CD14-positive monocyte (primary cell): ENCODE measurements around the gene ISLR. TPM values are rescaled to one million over a fixed set of nuclear protein-coding genes. Genes with fewer than 3 reads are reported as not detected.

ENCODE experiments used
- DNase-seq, 3 donors: peaks; one replicate each; pipeline ENCODE4 v3.0.0-alpha.2; 2011 to 2022
- H2AFZ ChIP-seq: 2 replicates; pipeline ENCODE4 v1.6.0; 2012; ENCODE audit warnings: mild to moderate bottlenecking, low read depth, low read length, inconsistent platforms; ENCODE audit not compliant: insufficient read depth, poor library complexity, severe bottlenecking
- H3K27ac ChIP-seq, 2 donors: 1 replicate in 1 of 2; 2 replicates in 1 of 2; pipeline ENCODE4 v1.5.1; 2012 to 2013; ENCODE audit warnings: low read length in 2 of 2, control low read depth in 1 of 2, inconsistent platforms in 1 of 2, low read depth in 1 of 2, mild to moderate bottlenecking in 1 of 2
- H3K27me3 ChIP-seq, 2 donors: one replicate each; pipeline versions ENCODE4 v1.6.0 to v1.6.1; 2011 to 2013; ENCODE audit warnings: low read length in 2 of 2; ENCODE audit not compliant: control insufficient read depth in 2 of 2, insufficient read depth in 2 of 2
- H3K36me3 ChIP-seq, 2 donors: replicated peaks in 1 of 2; 1 replicate in 1 of 2; 2 replicates in 1 of 2; pipeline versions ENCODE4 v1.5.1 to v1.6.1; 2012 to 2013; ENCODE audit warnings: low read length in 2 of 2, control low read depth in 1 of 2, inconsistent platforms in 1 of 2, mild to moderate bottlenecking in 1 of 2; ENCODE audit not compliant: insufficient read depth in 2 of 2, control insufficient read depth in 1 of 2
- H3K4me1 ChIP-seq, 2 donors: 1 replicate in 1 of 2; 2 replicates in 1 of 2; pipeline versions ENCODE4 v1.5.1 to v1.6.1; 2012 to 2013; ENCODE audit warnings: low read length in 2 of 2, control low read depth in 1 of 2, inconsistent platforms in 1 of 2, mild to moderate bottlenecking in 1 of 2, moderate library complexity in 1 of 2; ENCODE audit not compliant: insufficient read depth in 2 of 2, control insufficient read depth in 1 of 2
- H3K4me2 ChIP-seq: replicated peaks from 2 replicates; pipeline ENCODE3; 2012; ENCODE audit warnings: low read length, moderate library complexity, mild to moderate bottlenecking; ENCODE audit not compliant: poor library complexity, severe bottlenecking; ENCODE audit errors: extremely low read depth
- H3K4me3 ChIP-seq, 3 experiments: fragments of 200-600 bp in 1 of 3; sonication (generic) in 1 of 3; replicated peaks in 1 of 3; 1 replicate in 2 of 3; 2 replicates in 1 of 3; pipeline ENCODE4 v1.5.1; 2011 to 2013; ENCODE audit warnings: low read length in 3 of 3, mild to moderate bottlenecking in 3 of 3, control low read depth in 2 of 3, low read depth in 2 of 3, inconsistent platforms in 1 of 3, moderate library complexity in 1 of 3
- H3K79me2 ChIP-seq: 2 replicates; pipeline ENCODE4 v1.6.0; 2012; ENCODE audit warnings: mild to moderate bottlenecking, control low read depth, inconsistent platforms, low read length, moderate library complexity; ENCODE audit not compliant: insufficient read depth
- H3K9ac ChIP-seq: 2 replicates; pipeline ENCODE4 v1.6.0; 2017; ENCODE audit warnings: low read length, mild to moderate bottlenecking; ENCODE audit not compliant: insufficient read depth, poor library complexity, severe bottlenecking
- H3K9me3 ChIP-seq, 2 donors: replicated peaks in 1 of 2; 1 replicate in 1 of 2; 2 replicates in 1 of 2; pipeline versions ENCODE4 v1.5.1 to v1.6.1; 2012 to 2013; ENCODE audit warnings: low read length in 2 of 2, control low read depth in 1 of 2; ENCODE audit not compliant: control insufficient read depth in 1 of 2, insufficient read depth in 1 of 2
- H4K20me1 ChIP-seq: 2 replicates; pipeline ENCODE4 v1.6.0; 2012; ENCODE audit warnings: mild to moderate bottlenecking, low read length, control low read depth, moderate library complexity; ENCODE audit not compliant: insufficient read depth
- H3K27ac Mint-ChIP-seq, 7 donors: one replicate each; pipeline ENCODE4 v1.8.0; 2020; ENCODE audit warnings: mild to moderate bottlenecking in 7 of 7, mixed read lengths in 7 of 7, moderate library complexity in 6 of 7, inconsistent platforms in 2 of 7
- H3K27me3 Mint-ChIP-seq, 3 donors: one replicate each; pipeline ENCODE4 v1.8.0; 2021 to 2022; ENCODE audit warnings: low read depth in 3 of 3, mild to moderate bottlenecking in 3 of 3, mixed read lengths in 3 of 3, moderate library complexity in 3 of 3, inconsistent platforms in 1 of 3
- H3K36me3 Mint-ChIP-seq, 2 donors: one replicate each; pipeline ENCODE4 v1.8.0; 2020; ENCODE audit warnings: mixed read lengths in 2 of 2, inconsistent platforms in 1 of 2, mild to moderate bottlenecking in 1 of 2
- H3K4me1 Mint-ChIP-seq: one replicate; pipeline ENCODE4 v1.8.0; 2020; ENCODE audit warnings: mild to moderate bottlenecking, mixed read lengths
- H3K4me3 Mint-ChIP-seq, 2 donors: one replicate each; pipeline ENCODE4 v1.8.0; 2020; ENCODE audit warnings: mild to moderate bottlenecking in 2 of 2, mixed read lengths in 2 of 2, moderate library complexity in 1 of 2
- H3K9me3 Mint-ChIP-seq, 7 donors: one replicate each; pipeline ENCODE4 v1.8.0; 2020 to 2022; ENCODE audit warnings: mixed read lengths in 7 of 7, mild to moderate bottlenecking in 6 of 7, moderate library complexity in 6 of 7, inconsistent platforms in 2 of 7
- CTCF ChIP-seq: fragments of 200-600 bp; IDR thresholded peaks from one replicate; pipeline ENCODE4 v1.8.0; 2022; ENCODE audit warnings: antibody characterized with exemption, mild to moderate bottlenecking
- WGBS: methylation state at CpG from one replicate; pipeline ENCODE4 v1.1.5; 2013; ENCODE audit warnings: missing lambda C conversion rate; ENCODE audit not compliant: insufficient coverage; 5-methylcytosine and 5-hydroxymethylcytosine counted together
- intact Hi-C, 2 donors: fragments of 100-400 bp; cut with micrococcal nuclease; formaldehyde crosslinking; loops; one replicate each; pipeline versions ENCODE4 v1.15.0 to v1.15.1; 2023
- polyA plus RNA-seq, 3 donors: library from polyadenylated mRNA; depleted of rRNA in 1 of 3; unstranded in 2 of 3; stranded (reverse) in 1 of 3; fragments of 300-500 nt in 2 of 3; fragments of >200 nt in 1 of 3; fragmentation: Illumina TruSeq in 2 of 3; gene quantifications; 1 replicate in 2 of 3; 2 replicates in 1 of 3; pipeline ENCODE4 v1.2.3, GENCODE V29; 2012 to 2021

The ISLR gene
- polyA plus RNA-seq, 3 donors = not detected

GRCh38 chr15:74193905-74194304 is 20.4 kb downstream of the ISLR start:
- no peak overlapping the region for H3K4me3 Mint-ChIP-seq
- TF ChIP-seq CTCF = no peak
- H3K36me3 Mint-ChIP-seq = no peaks in the 10 kb centered on the region
- H3K27ac Mint-ChIP-seq = no peak overlapping the region
- H3K9me3 Mint-ChIP-seq = no peaks in the 10 kb centered on the region
- no peak for DNase-seq
- no peak overlapping the region for H3K9ac ChIP-seq
- peaks cover 5% of the 10 kb centered on the region for H3K4me1 Mint-ChIP-seq
- H3K4me3 ChIP-seq = no peak overlapping the region
- H3K4me2 ChIP-seq = no peak overlapping the region
- peaks cover 6% of the 10 kb centered on the region in 2 donors for H3K4me1 ChIP-seq
- 37% methylated on average over 4 of the region's 6 CpGs for WGBS
- peaks cover 1 to 2% (median 2%) of the 10 kb centered on the region in 3 donors for H3K27me3 Mint-ChIP-seq
- H3K36me3 ChIP-seq = no peaks in the 10 kb centered on the region
- no peaks in the 10 kb centered on the region for H3K79me2 ChIP-seq
- no peak overlapping the region for H2AFZ ChIP-seq
- no peaks in the 10 kb centered on the region for H3K9me3 ChIP-seq
- H4K20me1 ChIP-seq = no peaks in the 10 kb centered on the region
- H3K27ac ChIP-seq = no peak overlapping the region
- no peaks in the 10 kb centered on the region for H3K27me3 ChIP-seq
- intact Hi-C loops = no loop called here

- H2AFZ ChIP-seq = no peak overlapping the region
- H3K4me1 ChIP-seq = peaks cover 6% of the 10 kb centered on the region in 2 donors
- no peaks in the 10 kb centered on the region for H4K20me1 ChIP-seq
- H3K4me2 ChIP-seq = no peak overlapping the region
- Mint-ChIP-seq H3K36me3 (no peaks in the 10 kb centered on the region), H3K9me3 (no peaks in the 10 kb centered on the region), H3K4me3 (no peak overlapping the region), H3K27me3 (peaks cover 1 to 3% (median 2%) of the 10 kb centered on the region in 3 donors), H3K27ac (no peak overlapping the region), H3K4me1 (peaks cover 5% of the 10 kb centered on the region)
- intact Hi-C loops = no loop called here
- DNase-seq = no peak
- no peaks in the 10 kb centered on the region for H3K27me3 ChIP-seq
- H3K36me3 ChIP-seq = no peaks in the 10 kb centered on the region
- TF ChIP-seq CTCF = no peak
- no peaks in the 10 kb centered on the region for H3K9me3 ChIP-seq
- no peak overlapping the region for H3K4me3 ChIP-seq
- no peak overlapping the region for H3K9ac ChIP-seq
- no peak overlapping the region for H3K27ac ChIP-seq
- no peaks in the 10 kb centered on the region for H3K79me2 ChIP-seq
- 88% methylated on average over 11 of the region's 13 CpGs for WGBS
Measured at GRCh38 chr15:74194572-74195559, 21.4 kb downstream of the ISLR start.
